Measurements from ENCODE around the gene NFXL1. TPM values are rescaled to one million over a fixed set of nuclear protein-coding genes. Genes with fewer than 3 reads are reported as not detected.

Gene NFXL1
- total RNA-seq, 2 donors from 2014 or later: 14.0 to 14.2 TPM

GRCh38 chr4:47837908-47838294 lies 76.5 kb downstream of the NFXL1 start, which contains the start of gene CORIN:
CORIN (minus strand) TSS chr4:47838067; CDS start chr4:47837949, 118 bp downstream.
- DNase-seq (no peak), ATAC-seq (no peak)
- intact Hi-C loops (cut with DNase I): loop anchor here (10.0 kb wide), 1 partner anchor 133 kb away; no protein-coding TSS in a partner anchor
- Histone ChIP-seq H3K4me1 (peaks cover 27% of the 10 kb centered on the region), H3K27me3 (no peaks in the 10 kb centered on the region), H3K27ac (no peak within 1 kb of the TSS), H3K9me3 (no peaks in the 10 kb centered on the region), H3K36me3 (replicated peaks in 1 of 2; ENCODE audit: insufficient read depth in 1 of 2, low read depth in 2 of 2) (no peaks in the 10 kb centered on the region), H3K4me3 (peak within 1 kb of the TSS; percentile 21 to 24)
- WGBS, 2 donors: 5 to 6% methylated on average over 16 of the region's 16 CpGs
- TF ChIP-seq, protein P1, sequence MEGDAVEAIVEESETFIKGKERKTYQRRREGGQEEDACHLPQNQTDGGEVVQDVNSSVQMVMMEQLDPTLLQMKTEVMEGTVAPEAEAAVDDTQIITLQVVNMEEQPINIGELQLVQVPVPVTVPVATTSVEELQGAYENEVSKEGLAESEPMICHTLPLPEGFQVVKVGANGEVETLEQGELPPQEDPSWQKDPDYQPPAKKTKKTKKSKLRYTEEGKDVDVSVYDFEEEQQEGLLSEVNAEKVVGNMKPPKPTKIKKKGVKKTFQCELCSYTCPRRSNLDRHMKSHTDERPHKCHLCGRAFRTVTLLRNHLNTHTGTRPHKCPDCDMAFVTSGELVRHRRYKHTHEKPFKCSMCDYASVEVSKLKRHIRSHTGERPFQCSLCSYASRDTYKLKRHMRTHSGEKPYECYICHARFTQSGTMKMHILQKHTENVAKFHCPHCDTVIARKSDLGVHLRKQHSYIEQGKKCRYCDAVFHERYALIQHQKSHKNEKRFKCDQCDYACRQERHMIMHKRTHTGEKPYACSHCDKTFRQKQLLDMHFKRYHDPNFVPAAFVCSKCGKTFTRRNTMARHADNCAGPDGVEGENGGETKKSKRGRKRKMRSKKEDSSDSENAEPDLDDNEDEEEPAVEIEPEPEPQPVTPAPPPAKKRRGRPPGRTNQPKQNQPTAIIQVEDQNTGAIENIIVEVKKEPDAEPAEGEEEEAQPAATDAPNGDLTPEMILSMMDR (IDR thresholded peaks at IDR 0.05): no peak
- no peak for TF ChIP-seq POLR2A (IDR thresholded peaks at IDR 0.05)

GRCh38 chr4:47837094-47837907 lies 77.1 kb downstream of the NFXL1 start:
- intact Hi-C loops (cut with DNase I): loop anchor here (10.0 kb wide), 1 partner anchor 132 kb away; no protein-coding TSS in a partner anchor
- no peak overlapping the region for H3K27ac ChIP-seq
- H3K36me3 ChIP-seq (replicated peaks in 1 of 2; ENCODE audit: insufficient read depth in 1 of 2, low read depth in 2 of 2): no peaks in the 10 kb centered on the region
- peaks cover 27% of the 10 kb centered on the region for H3K4me1 ChIP-seq
- peak; percentile 39 to 61 (median 45) for DNase-seq
- peak; percentile 67 for ATAC-seq
- WGBS, 2 donors: 1 to 5% methylated on average over 13 to 58 of the region's 58 CpGs
- H3K27me3 ChIP-seq: no peaks in the 10 kb centered on the region
- no peak for TF ChIP-seq POLR2A (IDR thresholded peaks at IDR 0.05)
- TF ChIP-seq, protein P1 (IDR thresholded peaks at IDR 0.05): peak in 1 of 7 experiments; percentile 17
- H3K9me3 ChIP-seq: no peaks in the 10 kb centered on the region
- peak overlapping the region; percentile 21 to 24 for H3K4me3 ChIP-seq

- intact Hi-C loops (cut with DNase I): loop anchor here (10.0 kb wide), 1 partner anchor 132 kb away; no protein-coding TSS in a partner anchor
- 0 to 1% methylated on average over 8 to 27 of the region's 27 CpGs for WGBS, 2 donors
Measured at GRCh38 chr4:47836641-47837093, 77.7 kb downstream of the NFXL1 start.

DNA sequence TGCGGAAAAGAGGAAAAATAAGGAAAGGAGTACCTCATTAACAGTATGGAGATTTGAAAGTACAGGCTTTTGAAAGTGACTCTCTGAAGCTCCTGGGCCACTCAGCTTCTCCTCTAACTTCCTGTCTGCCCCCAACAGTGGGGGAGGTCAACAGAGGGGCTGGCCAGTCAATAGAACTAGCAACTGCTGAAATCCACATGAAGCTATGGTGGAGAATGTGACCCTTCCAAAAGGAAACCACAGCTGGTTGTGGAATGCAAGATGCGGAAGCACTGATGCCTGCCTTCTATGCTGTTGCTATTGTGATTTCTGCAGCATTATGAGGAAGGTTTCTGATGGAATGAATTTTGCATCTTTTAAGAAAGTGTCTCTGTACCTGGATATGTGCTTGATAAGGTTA lies 78.9 kb downstream of the NFXL1 start:
- WGBS, 2 donors: 78 to 93% methylated on average over 2 of the region's 2 CpGs
- DNase-seq: no peak
- Histone ChIP-seq H3K9me3 (no peaks in the 10 kb centered on the region), H3K27ac (no peak overlapping the region), H3K27me3 (no peaks in the 10 kb centered on the region), H3K36me3 (replicated peaks in 1 of 2; ENCODE audit: insufficient read depth in 1 of 2, low read depth in 2 of 2) (no peaks in the 10 kb centered on the region), H3K4me3 (no peak overlapping the region), H3K4me1 (peaks cover 27% of the 10 kb centered on the region)
- no peak for ATAC-seq
- intact Hi-C loops (cut with DNase I): loop anchor here (10.0 kb wide), 1 partner anchor 131 kb away; no protein-coding TSS in a partner anchor
- TF ChIP-seq, protein P1 (IDR thresholded peaks at IDR 0.05): no peak
- no peak for TF ChIP-seq POLR2A (IDR thresholded peaks at IDR 0.05)

More at GRCh38 chr4:47836641-47837093, 77.7 kb downstream of the NFXL1 start:
- peak; percentile 94 for ATAC-seq
- H3K4me1 ChIP-seq: peaks cover 27% of the 10 kb centered on the region
- no peaks in the 10 kb centered on the region for H3K36me3 ChIP-seq (replicated peaks in 1 of 2; ENCODE audit: insufficient read depth in 1 of 2, low read depth in 2 of 2)
- H3K27me3 ChIP-seq: no peaks in the 10 kb centered on the region
- no peaks in the 10 kb centered on the region for H3K9me3 ChIP-seq
- TF ChIP-seq, protein P1 (IDR thresholded peaks at IDR 0.05): peak; percentile 57 to 84 (median 71)
- TF ChIP-seq POLR2A (IDR thresholded peaks at IDR 0.05): no peak
- H3K27ac ChIP-seq: no peak overlapping the region
- H3K4me3 ChIP-seq: peak overlapping the region; percentile 21 to 24
- DNase-seq: peak; percentile 79 to 88 (median 84)

Data from body of pancreas (tissue), 4 donors.